Mesothelial cell of epicardium (in vitro differentiated cells): Measurements from ENCODE around the gene MIPEP. TPM values are rescaled to one million over a fixed set of nuclear protein-coding genes. Genes with fewer than 3 reads are reported as not detected.

Experiments used
- DNase-seq, 2 experiments: peaks; one replicate each; pipeline ENCODE4 v3.0.0; 2021; ENCODE audit warnings: low spot score in 2 of 2; ENCODE audit not compliant: unreplicated experiment in 2 of 2
- H3K27ac Mint-ChIP-seq: 2 replicates; pipeline ENCODE4 v1.8.0; 2021; ENCODE audit warnings: mixed read lengths
- H3K27me3 Mint-ChIP-seq: 2 replicates; pipeline ENCODE4 v1.8.0; 2021; ENCODE audit warnings: low read depth, mixed read lengths
- H3K36me3 Mint-ChIP-seq: 2 replicates; pipeline ENCODE4 v1.8.0; 2021; ENCODE audit warnings: mixed read lengths
- H3K4me1 Mint-ChIP-seq: 2 replicates; pipeline ENCODE4 v1.8.0; 2021; ENCODE audit warnings: mixed read lengths
- H3K4me3 Mint-ChIP-seq: 2 replicates; pipeline ENCODE4 v1.8.0; 2021; ENCODE audit warnings: mild to moderate bottlenecking, moderate library complexity, mixed read lengths
- H3K9me3 Mint-ChIP-seq: 2 replicates; pipeline ENCODE4 v1.8.0; 2021; ENCODE audit warnings: mixed read lengths
- total RNA-seq: library from RNA; stranded (reverse); gene quantifications from 3 replicates; pipeline ENCODE4 v1.2.1, GENCODE V29; 2021
- TF ChIP-seq, protein P1 (sequence below): fragments of 200-600 bp; sonication (generic); IDR thresholded peaks from one replicate; pipeline ENCODE4 v1.5.0; 2021; ENCODE audit warnings: antibody characterized with exemption; ENCODE audit not compliant: unreplicated experiment

MIPEP gene
- total RNA-seq, 1 donor from 2014 or later, result 13.1 TPM

DNA sequence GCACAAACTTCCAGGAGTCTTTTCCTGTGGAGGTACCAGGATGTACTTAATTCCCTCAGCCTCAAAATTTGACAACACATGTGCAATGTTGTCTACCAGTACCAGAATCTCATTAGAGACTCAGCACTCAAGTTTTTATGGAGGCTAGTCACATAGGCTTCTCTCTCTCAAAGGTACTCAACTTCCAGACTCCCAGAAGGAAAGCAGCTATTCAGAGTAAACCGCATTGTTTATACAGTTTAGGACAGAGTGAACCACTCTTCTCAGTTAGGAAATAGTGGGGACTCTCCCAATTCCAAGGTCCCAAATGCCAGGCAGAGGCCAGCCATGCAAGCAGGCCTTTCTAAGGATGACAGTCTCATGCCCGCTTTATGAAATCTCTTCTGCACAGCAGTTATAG, 16.6 kb upstream of the MIPEP start:
- peaks cover 27% of the 10 kb centered on the region for H3K27me3 Mint-ChIP-seq
- no peaks in the 10 kb centered on the region for H3K36me3 Mint-ChIP-seq
- DNase-seq, result no peak
- TF ChIP-seq, protein P1, sequence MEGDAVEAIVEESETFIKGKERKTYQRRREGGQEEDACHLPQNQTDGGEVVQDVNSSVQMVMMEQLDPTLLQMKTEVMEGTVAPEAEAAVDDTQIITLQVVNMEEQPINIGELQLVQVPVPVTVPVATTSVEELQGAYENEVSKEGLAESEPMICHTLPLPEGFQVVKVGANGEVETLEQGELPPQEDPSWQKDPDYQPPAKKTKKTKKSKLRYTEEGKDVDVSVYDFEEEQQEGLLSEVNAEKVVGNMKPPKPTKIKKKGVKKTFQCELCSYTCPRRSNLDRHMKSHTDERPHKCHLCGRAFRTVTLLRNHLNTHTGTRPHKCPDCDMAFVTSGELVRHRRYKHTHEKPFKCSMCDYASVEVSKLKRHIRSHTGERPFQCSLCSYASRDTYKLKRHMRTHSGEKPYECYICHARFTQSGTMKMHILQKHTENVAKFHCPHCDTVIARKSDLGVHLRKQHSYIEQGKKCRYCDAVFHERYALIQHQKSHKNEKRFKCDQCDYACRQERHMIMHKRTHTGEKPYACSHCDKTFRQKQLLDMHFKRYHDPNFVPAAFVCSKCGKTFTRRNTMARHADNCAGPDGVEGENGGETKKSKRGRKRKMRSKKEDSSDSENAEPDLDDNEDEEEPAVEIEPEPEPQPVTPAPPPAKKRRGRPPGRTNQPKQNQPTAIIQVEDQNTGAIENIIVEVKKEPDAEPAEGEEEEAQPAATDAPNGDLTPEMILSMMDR, result no peak
- no peaks in the 10 kb centered on the region for H3K9me3 Mint-ChIP-seq
- no peaks in the 10 kb centered on the region for H3K4me1 Mint-ChIP-seq
- no peak overlapping the region for H3K27ac Mint-ChIP-seq
- H3K4me3 Mint-ChIP-seq, result no peak overlapping the region

DNA sequence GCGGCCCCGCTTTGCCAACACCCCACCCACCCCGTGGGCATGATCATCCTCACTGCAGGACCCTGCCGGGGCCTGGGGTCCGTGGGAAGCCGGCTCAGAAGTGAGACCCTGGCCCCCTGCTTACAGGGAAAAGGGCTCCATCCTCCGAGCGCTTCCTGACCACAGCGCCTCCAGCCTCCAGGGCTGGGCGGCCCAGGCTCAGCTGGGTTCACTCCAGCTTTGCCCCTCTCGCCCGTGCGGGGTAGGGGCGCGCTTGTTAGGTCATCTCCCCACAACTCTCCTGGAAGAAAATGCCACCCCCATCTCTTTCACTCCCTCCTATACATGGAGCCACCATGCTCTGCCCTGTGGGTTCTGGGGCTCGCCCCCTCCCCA, 14.7 kb upstream of the MIPEP start:
- peaks cover 27% of the 10 kb centered on the region for H3K27me3 Mint-ChIP-seq
- peak overlapping the region; percentile 30 for H3K4me3 Mint-ChIP-seq
- peaks cover 6% of the 10 kb centered on the region for H3K4me1 Mint-ChIP-seq
- H3K36me3 Mint-ChIP-seq, result no peaks in the 10 kb centered on the region
- TF ChIP-seq, protein P1, result no peak
- no peaks in the 10 kb centered on the region for H3K9me3 Mint-ChIP-seq
- DNase-seq, result no peak
- H3K27ac Mint-ChIP-seq, result no peak overlapping the region

DNA sequence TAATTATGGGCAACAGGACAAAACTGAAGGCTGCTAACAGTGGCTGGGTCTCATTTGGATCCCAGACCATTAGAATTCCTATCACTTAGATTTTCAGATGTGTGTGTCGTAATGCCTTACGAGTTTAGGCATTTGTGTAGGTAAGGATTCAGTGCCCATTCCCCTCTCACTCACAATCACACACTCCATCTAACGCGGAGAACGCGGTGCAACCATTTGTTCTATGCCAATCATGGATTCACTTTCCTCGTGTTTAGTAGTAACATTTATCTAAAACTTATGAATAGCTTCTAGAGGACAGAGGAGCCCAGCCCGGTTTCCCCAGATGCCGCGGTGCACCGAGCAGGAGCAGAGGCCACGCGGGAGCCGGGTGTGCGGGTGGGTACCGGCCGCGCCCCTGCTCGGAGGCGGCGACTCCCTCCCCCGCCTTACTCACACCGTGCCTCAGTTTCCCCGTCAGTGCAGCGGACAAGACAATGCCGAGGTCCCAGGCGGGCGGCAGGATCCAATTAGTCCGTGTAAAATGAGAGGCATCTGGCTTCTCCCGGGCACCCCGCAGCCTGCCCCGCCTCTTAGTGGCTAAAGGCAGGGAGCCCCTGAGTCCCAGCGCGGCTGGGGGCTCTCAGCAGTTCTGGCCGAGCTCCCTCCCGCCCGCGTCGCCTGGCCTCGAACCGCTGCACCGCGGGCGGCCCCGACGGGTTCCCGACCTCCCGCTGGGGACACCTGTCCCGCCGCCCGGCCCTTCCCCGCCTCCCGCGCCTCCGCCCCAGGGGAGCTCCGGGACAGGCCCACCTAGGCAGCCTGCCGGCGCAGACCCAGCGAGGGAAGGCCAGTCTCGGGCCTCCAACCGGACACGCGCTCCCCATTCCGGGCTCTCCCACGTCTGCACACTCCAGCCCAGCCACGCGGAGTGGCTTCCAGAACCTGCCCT, 14.0 kb upstream of the MIPEP start:
- no peak overlapping the region for H3K27ac Mint-ChIP-seq
- no peaks in the 10 kb centered on the region for H3K36me3 Mint-ChIP-seq
- peaks cover 7% of the 10 kb centered on the region for H3K4me1 Mint-ChIP-seq
- DNase-seq, result no peak
- peak overlapping the region; percentile 43 for H3K4me3 Mint-ChIP-seq
- H3K9me3 Mint-ChIP-seq, result no peaks in the 10 kb centered on the region
- H3K27me3 Mint-ChIP-seq, result peaks cover 27% of the 10 kb centered on the region
- TF ChIP-seq, protein P1, result no peak

DNA sequence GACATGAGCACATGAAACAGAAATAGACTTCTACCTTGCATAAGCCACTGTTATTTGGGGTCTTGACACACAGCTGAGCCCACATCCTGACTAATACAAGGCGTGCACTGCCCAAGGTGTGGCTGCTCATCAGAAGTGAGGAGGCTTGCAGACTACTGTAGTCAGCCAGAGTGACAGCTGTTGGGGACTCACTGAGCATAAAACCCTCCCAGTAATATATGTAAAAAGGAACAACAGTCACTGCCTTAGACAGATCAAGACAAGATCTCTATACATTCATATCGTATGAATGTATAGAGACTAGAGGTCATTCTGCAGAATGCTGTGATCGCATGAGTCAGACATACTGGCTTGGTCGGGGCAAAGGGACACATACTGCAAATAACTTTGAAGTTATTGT, 12.2 kb upstream of the MIPEP start:
- no peak overlapping the region for H3K27ac Mint-ChIP-seq
- H3K27me3 Mint-ChIP-seq, result peaks cover 27% of the 10 kb centered on the region
- H3K4me3 Mint-ChIP-seq, result no peak overlapping the region
- H3K4me1 Mint-ChIP-seq, result peaks cover 10% of the 10 kb centered on the region
- no peak for DNase-seq
- H3K9me3 Mint-ChIP-seq, result no peaks in the 10 kb centered on the region
- TF ChIP-seq, protein P1, result no peak
- no peaks in the 10 kb centered on the region for H3K36me3 Mint-ChIP-seq

DNA sequence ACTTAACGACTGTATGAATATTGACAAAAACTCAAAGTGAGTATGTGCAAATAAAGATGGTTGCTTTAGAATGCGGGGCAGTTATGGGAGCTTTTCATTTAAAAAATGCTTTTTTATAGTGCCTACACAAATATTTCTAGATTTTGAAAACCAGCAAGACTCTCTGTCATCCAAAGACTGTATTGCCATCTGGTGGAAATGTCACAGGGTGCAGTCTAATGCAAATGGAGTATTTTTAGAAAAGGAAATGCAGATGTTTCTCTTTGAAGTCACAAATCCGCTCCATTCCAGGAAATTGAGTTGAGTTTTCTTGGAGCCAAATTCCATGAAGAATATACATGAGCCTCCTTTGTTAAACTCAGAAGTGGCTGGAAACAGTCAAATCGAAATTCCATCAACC, 10.4 kb upstream of the MIPEP start:
- no peaks in the 10 kb centered on the region for H3K36me3 Mint-ChIP-seq
- peaks cover 10% of the 10 kb centered on the region for H3K4me1 Mint-ChIP-seq
- no peak overlapping the region for H3K4me3 Mint-ChIP-seq
- TF ChIP-seq, protein P1, result peak; percentile 71
- H3K27me3 Mint-ChIP-seq, result peaks cover 25% of the 10 kb centered on the region
- no peak for DNase-seq
- no peak overlapping the region for H3K27ac Mint-ChIP-seq
- H3K9me3 Mint-ChIP-seq, result no peaks in the 10 kb centered on the region
